ENCODE measurements around the gene SLAMF6.

GRCh38 chr1:160488347-160489058 lies 34.6 kb downstream of the SLAMF6 start:
- TF ChIP-seq CTCF (IDR thresholded peaks at IDR 0.05; ENCODE audit: insufficient read depth, low read length, poor library complexity, severe bottlenecking) (no peak), EZH2phosphoT487 (conservative IDR thresholded peaks at IDR 0.05; ENCODE audit: low read length) (no peak)
